ENCODE data around the gene MMRN2.

Gene MMRN2

GRCh38 chr10:86931872-86932271 is 25.5 kb downstream of the MMRN2 start (continued):
- TF ChIP-seq ZNF565 (CRISPR knock-in tag; conservative IDR thresholded peaks at IDR 0.05; ENCODE audit: low read depth) (no peak), ZNF70 (CRISPR knock-in tag; IDR thresholded peaks at IDR 0.05) (no peak), RARB (CRISPR knock-in tag; IDR thresholded peaks at IDR 0.05) (no peak), OSR1 (CRISPR knock-in tag; IDR thresholded peaks at IDR 0.05) (no peak), ZC3H10 (CRISPR knock-in tag; IDR thresholded peaks at IDR 0.05) (no peak), SNAI2 (CRISPR knock-in tag; IDR thresholded peaks at IDR 0.05) (no peak), ZFP30 (CRISPR knock-in tag; IDR thresholded peaks at IDR 0.05) (no peak), PPARA (CRISPR knock-in tag; IDR thresholded peaks at IDR 0.05; ENCODE audit: borderline replicate concordance) (no peak), ZNF8 (CRISPR knock-in tag; IDR thresholded peaks at IDR 0.05) (no peak), GLIS3 (CRISPR knock-in tag; IDR thresholded peaks at IDR 0.05) (no peak), POU6F1 (CRISPR knock-in tag; IDR thresholded peaks at IDR 0.05; ENCODE audit: borderline replicate concordance, low read depth) (no peak), CSDC2 (CRISPR knock-in tag; IDR thresholded peaks at IDR 0.05) (no peak)

- no peak for ATAC-seq
- TF ChIP-seq BACH2 (CRISPR knock-in tag; IDR thresholded peaks at IDR 0.05; ENCODE audit: borderline replicate concordance) = no peak
- no peak for TF ChIP-seq ZNF565 (CRISPR knock-in tag; conservative IDR thresholded peaks at IDR 0.05; ENCODE audit: low read depth)
- TF ChIP-seq ZFP3 (CRISPR knock-in tag; IDR thresholded peaks at IDR 0.05) = no peak
- TF ChIP-seq CSDC2 (CRISPR knock-in tag; IDR thresholded peaks at IDR 0.05) = no peak
- no peak for TF ChIP-seq ARNTL (CRISPR knock-in tag; IDR thresholded peaks at IDR 0.05; ENCODE audit: borderline replicate concordance, low read depth)
- no peak for TF ChIP-seq ZNF8 (CRISPR knock-in tag; IDR thresholded peaks at IDR 0.05)
- no peak for TF ChIP-seq PPARA (CRISPR knock-in tag; IDR thresholded peaks at IDR 0.05; ENCODE audit: borderline replicate concordance)
- TF ChIP-seq ESRRG (CRISPR knock-in tag; IDR thresholded peaks at IDR 0.05) = no peak
- no peak for TF ChIP-seq TOX (CRISPR knock-in tag; IDR thresholded peaks at IDR 0.05; ENCODE audit: borderline replicate concordance)
- TF ChIP-seq ZC3H10 (CRISPR knock-in tag; IDR thresholded peaks at IDR 0.05) = no peak
- TF ChIP-seq ZFP30 (CRISPR knock-in tag; IDR thresholded peaks at IDR 0.05) = no peak
- TF ChIP-seq SNAI2 (CRISPR knock-in tag; IDR thresholded peaks at IDR 0.05) = no peak
- TF ChIP-seq GLIS3 (CRISPR knock-in tag; IDR thresholded peaks at IDR 0.05) = no peak
- TF ChIP-seq, protein P1, sequence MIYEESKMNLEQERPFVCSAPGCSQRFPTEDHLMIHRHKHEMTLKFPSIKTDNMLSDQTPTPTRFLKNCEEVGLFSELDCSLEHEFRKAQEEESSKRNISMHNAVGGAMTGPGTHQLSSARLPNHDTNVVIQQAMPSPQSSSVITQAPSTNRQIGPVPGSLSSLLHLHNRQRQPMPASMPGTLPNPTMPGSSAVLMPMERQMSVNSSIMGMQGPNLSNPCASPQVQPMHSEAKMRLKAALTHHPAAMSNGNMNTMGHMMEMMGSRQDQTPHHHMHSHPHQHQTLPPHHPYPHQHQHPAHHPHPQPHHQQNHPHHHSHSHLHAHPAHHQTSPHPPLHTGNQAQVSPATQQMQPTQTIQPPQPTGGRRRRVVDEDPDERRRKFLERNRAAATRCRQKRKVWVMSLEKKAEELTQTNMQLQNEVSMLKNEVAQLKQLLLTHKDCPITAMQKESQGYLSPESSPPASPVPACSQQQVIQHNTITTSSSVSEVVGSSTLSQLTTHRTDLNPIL (CRISPR knock-in tag; IDR thresholded peaks at IDR 0.05; ENCODE audit: low read depth) = no peak
- TF ChIP-seq, protein P2, sequence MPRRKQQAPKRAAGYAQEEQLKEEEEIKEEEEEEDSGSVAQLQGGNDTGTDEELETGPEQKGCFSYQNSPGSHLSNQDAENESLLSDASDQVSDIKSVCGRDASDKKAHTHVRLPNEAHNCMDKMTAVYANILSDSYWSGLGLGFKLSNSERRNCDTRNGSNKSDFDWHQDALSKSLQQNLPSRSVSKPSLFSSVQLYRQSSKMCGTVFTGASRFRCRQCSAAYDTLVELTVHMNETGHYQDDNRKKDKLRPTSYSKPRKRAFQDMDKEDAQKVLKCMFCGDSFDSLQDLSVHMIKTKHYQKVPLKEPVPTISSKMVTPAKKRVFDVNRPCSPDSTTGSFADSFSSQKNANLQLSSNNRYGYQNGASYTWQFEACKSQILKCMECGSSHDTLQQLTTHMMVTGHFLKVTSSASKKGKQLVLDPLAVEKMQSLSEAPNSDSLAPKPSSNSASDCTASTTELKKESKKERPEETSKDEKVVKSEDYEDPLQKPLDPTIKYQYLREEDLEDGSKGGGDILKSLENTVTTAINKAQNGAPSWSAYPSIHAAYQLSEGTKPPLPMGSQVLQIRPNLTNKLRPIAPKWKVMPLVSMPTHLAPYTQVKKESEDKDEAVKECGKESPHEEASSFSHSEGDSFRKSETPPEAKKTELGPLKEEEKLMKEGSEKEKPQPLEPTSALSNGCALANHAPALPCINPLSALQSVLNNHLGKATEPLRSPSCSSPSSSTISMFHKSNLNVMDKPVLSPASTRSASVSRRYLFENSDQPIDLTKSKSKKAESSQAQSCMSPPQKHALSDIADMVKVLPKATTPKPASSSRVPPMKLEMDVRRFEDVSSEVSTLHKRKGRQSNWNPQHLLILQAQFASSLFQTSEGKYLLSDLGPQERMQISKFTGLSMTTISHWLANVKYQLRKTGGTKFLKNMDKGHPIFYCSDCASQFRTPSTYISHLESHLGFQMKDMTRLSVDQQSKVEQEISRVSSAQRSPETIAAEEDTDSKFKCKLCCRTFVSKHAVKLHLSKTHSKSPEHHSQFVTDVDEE (CRISPR knock-in tag; IDR thresholded peaks at IDR 0.05) = no peak
- no peak for TF ChIP-seq TCF4 (CRISPR knock-in tag; IDR thresholded peaks at IDR 0.05; ENCODE audit: borderline replicate concordance)
- TF ChIP-seq OSR1 (CRISPR knock-in tag; IDR thresholded peaks at IDR 0.05) = no peak
Measured at GRCh38 chr10:86929468-86930380, 27.7 kb downstream of the MMRN2 start.

- TF ChIP-seq PPARA (CRISPR knock-in tag; IDR thresholded peaks at IDR 0.05; ENCODE audit: borderline replicate concordance) (no peak), ZFP3 (CRISPR knock-in tag; IDR thresholded peaks at IDR 0.05) (no peak)
- no peak for ATAC-seq
Measured at GRCh38 chr10:86922553-86922961, 34.9 kb downstream of the MMRN2 start.

DNA sequence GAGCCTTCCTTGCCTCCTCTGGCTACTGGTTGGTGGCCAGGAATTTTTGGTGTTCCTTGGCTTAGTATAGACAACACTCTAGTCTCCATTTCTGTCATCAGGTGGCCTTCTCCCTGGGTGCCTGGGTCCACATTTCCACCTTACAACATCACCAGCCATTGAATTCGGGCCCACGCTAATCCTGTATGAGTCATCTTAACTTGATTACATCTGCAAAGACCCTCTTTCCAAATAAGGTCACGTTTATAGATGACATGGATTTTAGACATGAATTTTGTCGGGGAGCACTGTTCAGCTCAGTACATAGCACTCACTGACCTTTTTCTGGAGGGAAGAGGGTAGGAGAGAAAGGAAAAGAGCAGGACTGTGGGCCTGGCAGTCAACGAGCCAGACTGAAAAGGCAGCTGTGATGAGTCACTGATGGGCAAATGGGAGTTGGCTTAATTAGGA is 39.4 kb downstream of the MMRN2 start:
- ATAC-seq = peak; percentile 54
- TF ChIP-seq ZFP3 (CRISPR knock-in tag; IDR thresholded peaks at IDR 0.05) = no peak
- TF ChIP-seq, protein P2 (CRISPR knock-in tag; IDR thresholded peaks at IDR 0.05) = no peak
- no peak for TF ChIP-seq ARNTL (CRISPR knock-in tag; IDR thresholded peaks at IDR 0.05; ENCODE audit: borderline replicate concordance, low read depth)
- no peak for TF ChIP-seq PPARA (CRISPR knock-in tag; IDR thresholded peaks at IDR 0.05; ENCODE audit: borderline replicate concordance)
- TF ChIP-seq GLIS3 (CRISPR knock-in tag; IDR thresholded peaks at IDR 0.05) = no peak
- no peak for TF ChIP-seq BACH2 (CRISPR knock-in tag; IDR thresholded peaks at IDR 0.05; ENCODE audit: borderline replicate concordance)
- no peak for TF ChIP-seq ESRRG (CRISPR knock-in tag; IDR thresholded peaks at IDR 0.05)
- no peak for TF ChIP-seq ZNF8 (CRISPR knock-in tag; IDR thresholded peaks at IDR 0.05)
- no peak for TF ChIP-seq TCF4 (CRISPR knock-in tag; IDR thresholded peaks at IDR 0.05; ENCODE audit: borderline replicate concordance)

All from SK-N-SH treated with all-trans-retinoic acid at 6 μM for 48 hours (cell line).